RWPE2 (cell line): ENCODE data around the gene WFIKKN1.

Source experiments
- ATAC-seq: fragments of 200-7000 bp; cut with Tn5 transposase; 3 replicates; pipeline ENCODE4 v1.9.1; 2021; ENCODE audit warnings: low read depth
- DNase-seq: peaks from one replicate; pipeline ENCODE4 v3.0.0-alpha.2; 2020; ENCODE audit warnings: low spot score
- H3K27ac ChIP-seq: fragments of 450-650 bp; 2 replicates; pipeline ENCODE4 v1.5.1; 2017; ENCODE audit warnings: mild to moderate bottlenecking; ENCODE audit not compliant: poor library complexity, severe bottlenecking
- H3K27me3 ChIP-seq: fragments of 250-450 bp; sonication (Bioruptor Pico); 2 replicates; pipeline ENCODE4 v1.5.1; 2021; ENCODE audit warnings: mild to moderate bottlenecking, moderate library complexity; ENCODE audit not compliant: insufficient read depth, poor library complexity, severe bottlenecking
- H3K36me3 ChIP-seq: fragments of 250-450 bp; sonication (Bioruptor Pico); 2 replicates; pipeline ENCODE4 v1.5.1; 2020; ENCODE audit warnings: low read depth, mild to moderate bottlenecking, moderate library complexity
- H3K4me1 ChIP-seq: fragments of 250-450 bp; sonication (Bioruptor Pico); 2 replicates; pipeline ENCODE4 v1.5.1; 2021; ENCODE audit warnings: mild to moderate bottlenecking, moderate library complexity; ENCODE audit not compliant: insufficient read depth, poor library complexity, severe bottlenecking
- H3K4me3 ChIP-seq: fragments of 250-450 bp; sonication (Bioruptor Pico); 2 replicates; pipeline ENCODE4 v1.5.1; 2021; ENCODE audit warnings: mild to moderate bottlenecking, moderate library complexity; ENCODE audit not compliant: severe bottlenecking
- H3K9me3 ChIP-seq: fragments of 250-450 bp; sonication (Bioruptor Pico); 2 replicates; pipeline ENCODE4 v1.5.1; 2021; ENCODE audit warnings: mild to moderate bottlenecking, moderate library complexity; ENCODE audit not compliant: severe bottlenecking
- TF ChIP-seq, protein P1 (sequence below): fragments of 450-650 bp; IDR thresholded peaks from one replicate; pipeline ENCODE4 v1.5.1; 2017; ENCODE audit warnings: mild to moderate bottlenecking, moderate library complexity; ENCODE audit not compliant: poor library complexity, severe bottlenecking

WFIKKN1 gene

DNA sequence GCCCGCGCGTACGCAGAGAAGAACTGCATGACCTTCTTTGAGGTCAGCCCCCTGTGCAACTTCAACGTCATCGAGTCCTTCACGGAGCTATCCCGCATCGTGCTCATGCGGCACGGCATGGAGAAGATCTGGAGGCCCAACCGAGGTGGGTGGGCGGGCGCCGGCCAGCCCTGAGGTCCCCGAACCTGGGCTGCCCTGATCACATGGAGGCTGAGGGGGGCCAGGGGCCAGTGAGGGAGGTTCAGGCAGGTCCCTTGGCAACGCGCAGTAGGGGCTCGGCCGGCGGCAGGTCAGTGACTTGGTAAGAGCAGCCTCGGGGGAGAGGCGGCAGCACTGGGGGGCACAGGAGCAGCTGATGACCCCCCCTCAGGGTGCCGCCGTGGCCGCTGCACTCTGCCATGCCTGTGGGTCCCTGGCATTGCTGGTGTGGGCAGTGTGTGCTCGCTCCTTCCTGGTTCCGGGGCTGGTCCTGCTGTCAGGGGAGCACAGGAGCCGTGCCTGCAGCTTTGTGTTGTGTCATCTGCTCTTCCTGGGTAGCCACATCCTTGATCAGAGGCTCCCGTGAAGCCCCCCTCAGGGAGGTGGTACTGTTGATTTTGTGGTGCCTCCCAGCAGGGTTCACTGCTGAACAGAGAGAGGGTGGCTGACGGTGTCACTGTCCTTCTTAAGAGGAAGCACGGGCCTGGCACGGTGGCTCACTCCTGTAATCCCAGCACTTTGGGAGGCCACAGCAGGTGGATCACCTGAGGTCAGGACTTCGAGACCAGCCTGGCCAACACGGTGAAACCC, 4.6 kb upstream of the WFIKKN1 start:
- TF ChIP-seq, protein P1, sequence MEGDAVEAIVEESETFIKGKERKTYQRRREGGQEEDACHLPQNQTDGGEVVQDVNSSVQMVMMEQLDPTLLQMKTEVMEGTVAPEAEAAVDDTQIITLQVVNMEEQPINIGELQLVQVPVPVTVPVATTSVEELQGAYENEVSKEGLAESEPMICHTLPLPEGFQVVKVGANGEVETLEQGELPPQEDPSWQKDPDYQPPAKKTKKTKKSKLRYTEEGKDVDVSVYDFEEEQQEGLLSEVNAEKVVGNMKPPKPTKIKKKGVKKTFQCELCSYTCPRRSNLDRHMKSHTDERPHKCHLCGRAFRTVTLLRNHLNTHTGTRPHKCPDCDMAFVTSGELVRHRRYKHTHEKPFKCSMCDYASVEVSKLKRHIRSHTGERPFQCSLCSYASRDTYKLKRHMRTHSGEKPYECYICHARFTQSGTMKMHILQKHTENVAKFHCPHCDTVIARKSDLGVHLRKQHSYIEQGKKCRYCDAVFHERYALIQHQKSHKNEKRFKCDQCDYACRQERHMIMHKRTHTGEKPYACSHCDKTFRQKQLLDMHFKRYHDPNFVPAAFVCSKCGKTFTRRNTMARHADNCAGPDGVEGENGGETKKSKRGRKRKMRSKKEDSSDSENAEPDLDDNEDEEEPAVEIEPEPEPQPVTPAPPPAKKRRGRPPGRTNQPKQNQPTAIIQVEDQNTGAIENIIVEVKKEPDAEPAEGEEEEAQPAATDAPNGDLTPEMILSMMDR: no peak
- H3K9me3 ChIP-seq: no peaks in the 10 kb centered on the region
- H3K4me1 ChIP-seq: peaks cover 27% of the 10 kb centered on the region
- ATAC-seq (no peak), DNase-seq (peak; percentile 47)
- peaks cover 10% of the 10 kb centered on the region for H3K36me3 ChIP-seq
- peak overlapping the region; percentile 23 for H3K27ac ChIP-seq
- no peaks in the 10 kb centered on the region for H3K27me3 ChIP-seq
- no peak overlapping the region for H3K4me3 ChIP-seq

DNA sequence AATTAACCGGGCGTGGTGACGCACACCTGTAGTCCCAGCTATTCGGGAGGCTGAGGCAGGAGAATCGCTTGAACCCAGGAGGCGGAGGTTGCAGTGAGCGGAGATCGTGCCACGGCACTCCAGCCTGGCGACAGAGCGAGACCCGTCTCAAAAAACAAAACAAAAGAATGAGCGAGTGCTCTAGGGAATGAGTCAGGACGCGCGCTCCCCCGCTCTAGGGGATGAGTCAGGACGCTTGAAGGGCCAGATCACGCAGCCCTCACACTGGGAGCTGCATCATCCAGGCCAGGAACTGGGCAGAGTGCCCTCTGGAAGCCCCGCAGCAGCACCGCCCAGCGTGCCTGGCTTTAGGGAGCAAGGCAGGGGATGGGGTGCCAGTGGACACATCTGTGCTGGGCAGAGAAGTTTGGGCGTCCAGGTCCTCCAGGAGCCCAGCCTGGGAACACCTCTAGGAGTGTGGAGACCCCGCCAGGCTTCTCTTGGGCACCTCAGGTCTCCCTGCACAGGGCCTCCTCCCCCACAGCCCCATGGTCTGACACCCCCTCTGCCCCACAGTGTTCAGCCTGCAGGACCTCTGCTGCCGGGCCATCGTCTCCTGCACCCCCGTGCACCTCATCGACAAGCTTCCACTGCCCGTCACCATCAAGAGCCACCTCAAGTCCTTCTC, 3.9 kb upstream of the WFIKKN1 start:
- peak; percentile 91 for DNase-seq
- Histone ChIP-seq H3K27ac (peak overlapping the region; percentile 23), H3K9me3 (no peaks in the 10 kb centered on the region), H3K4me1 (peaks cover 21% of the 10 kb centered on the region), H3K4me3 (no peak overlapping the region), H3K27me3 (no peaks in the 10 kb centered on the region), H3K36me3 (peaks cover 10% of the 10 kb centered on the region)
- ATAC-seq: peak; percentile 80
- TF ChIP-seq, protein P1: no peak

DNA sequence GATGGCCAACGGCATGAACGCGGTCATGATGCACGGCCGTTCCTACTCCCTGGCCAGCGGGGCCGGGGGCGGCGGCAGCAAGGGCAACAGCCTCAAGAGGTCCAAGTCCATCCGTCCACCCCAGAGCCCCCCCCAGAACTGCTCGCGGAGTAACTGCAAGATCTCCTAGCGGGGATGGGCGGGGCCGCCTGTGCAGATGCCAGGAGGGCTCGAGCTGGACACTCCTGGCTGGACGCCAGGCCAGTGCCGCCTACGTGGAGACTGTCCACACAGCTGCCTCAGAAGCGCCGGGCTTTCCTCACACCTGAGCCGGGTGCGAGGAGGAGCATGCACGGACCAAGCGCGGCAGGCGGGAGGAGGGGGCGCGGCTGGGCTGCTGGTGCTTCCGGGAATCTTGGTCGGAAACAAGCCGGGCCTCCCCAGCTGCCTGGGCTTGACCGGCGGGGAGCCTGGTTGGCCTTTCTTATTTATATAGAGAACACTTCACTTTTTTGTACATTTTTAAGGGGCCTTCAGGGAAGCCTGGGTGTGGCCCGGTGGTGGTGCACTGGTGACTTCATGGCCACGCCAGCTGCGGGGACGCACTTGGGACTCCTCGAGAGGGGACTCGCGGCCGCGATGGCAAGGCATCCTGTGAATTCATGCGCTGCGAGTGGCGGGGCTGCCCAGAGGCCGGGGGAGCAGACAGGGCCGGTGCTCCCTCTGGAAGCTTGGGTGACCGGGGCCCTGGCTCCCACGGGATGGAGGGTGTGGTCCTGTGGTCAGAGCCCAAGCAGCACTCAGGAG, 3.1 kb upstream of the WFIKKN1 start:
- Histone ChIP-seq H3K9me3 (no peaks in the 10 kb centered on the region), H3K27me3 (no peaks in the 10 kb centered on the region), H3K36me3 (peaks cover 10% of the 10 kb centered on the region), H3K4me3 (no peak overlapping the region), H3K27ac (peak overlapping the region; percentile 23), H3K4me1 (peaks cover 17% of the 10 kb centered on the region)
- DNase-seq: no peak
- ATAC-seq: no peak
- TF ChIP-seq, protein P1: no peak

DNA sequence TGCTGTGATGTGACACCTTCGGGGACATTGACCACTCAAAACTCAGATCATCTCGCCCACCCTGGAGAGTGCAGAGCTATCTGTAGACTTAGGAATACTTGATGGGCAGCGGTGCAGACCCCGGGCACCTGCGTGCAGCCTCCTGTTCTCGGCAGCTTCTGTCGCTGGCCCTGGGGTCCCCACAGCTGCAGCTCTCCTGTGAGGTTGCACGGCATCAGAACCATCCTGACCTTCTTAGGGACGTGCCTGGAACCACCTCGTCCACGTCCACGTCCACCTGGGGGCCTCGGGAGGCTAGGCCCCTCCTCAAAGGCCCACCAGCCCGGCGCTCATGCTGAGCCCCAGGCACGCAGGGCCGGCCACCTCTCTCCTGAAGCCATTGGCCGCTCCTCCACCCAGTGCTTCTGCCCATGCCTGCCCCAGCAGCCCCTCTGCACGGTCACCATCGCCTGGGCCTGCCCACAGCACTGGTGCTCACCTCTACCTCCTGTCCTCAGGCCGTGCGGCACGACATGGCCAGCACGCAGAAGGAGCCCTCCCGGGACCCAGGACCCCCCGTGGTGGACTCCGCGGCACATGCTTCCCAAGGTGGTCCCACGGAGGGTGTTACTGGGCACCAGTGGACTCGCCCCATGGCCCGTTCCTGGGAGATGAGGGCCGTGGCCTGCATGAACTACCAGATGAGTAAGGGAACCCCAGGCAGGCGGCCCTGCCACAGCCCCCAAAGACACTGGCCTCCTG, 2.3 kb upstream of the WFIKKN1 start:
- Histone ChIP-seq H3K4me1 (peaks cover 14% of the 10 kb centered on the region), H3K36me3 (peaks cover 10% of the 10 kb centered on the region), H3K27me3 (no peaks in the 10 kb centered on the region), H3K4me3 (no peak overlapping the region), H3K27ac (no peak overlapping the region), H3K9me3 (no peaks in the 10 kb centered on the region)
- DNase-seq: no peak
- TF ChIP-seq, protein P1: no peak
- ATAC-seq: no peak
